Stomach (tissue), 9 donors: Measurements from ENCODE around the gene OR10S1. TPM values are rescaled to one million over a fixed set of nuclear protein-coding genes. Genes with fewer than 3 reads are reported as not detected.

ENCODE experiments used
- DNase-seq, 2 donors: peaks; one replicate each; pipeline versions ENCODE4 v3.0.0 to v3.0.0-alpha.2; 2013 to 2019
- H3K27ac ChIP-seq, 5 donors: fragments of 200-600 bp in 4 of 5; sonication (generic) in 4 of 5; one replicate each; pipeline ENCODE4 v1.5.1; 2013 to 2019; ENCODE audit warnings: mild to moderate bottlenecking in 1 of 5, moderate library complexity in 1 of 5
- H3K27me3 ChIP-seq, 3 donors: fragments of 200-600 bp; sonication (generic); one replicate each; pipeline ENCODE4 v1.5.1; 2017 to 2019; ENCODE audit warnings: mixed run types in 1 of 3
- H3K36me3 ChIP-seq, 4 donors: fragments of 200-600 bp; sonication (generic); 1 replicate in 3 of 4; 2 replicates in 1 of 4; pipeline ENCODE4 v1.5.1; 2016 to 2019
- H3K4me1 ChIP-seq, 4 donors: fragments of 200-600 bp; sonication (generic); one replicate each; pipeline ENCODE4 v1.5.1; 2016 to 2019
- H3K4me3 ChIP-seq, 4 donors: fragments of 200-600 bp; sonication (generic) in 3 of 4; one replicate each; pipeline ENCODE4 v1.5.1; 2016 to 2019; ENCODE audit warnings: mild to moderate bottlenecking in 1 of 4
- H3K9me3 ChIP-seq, 4 donors: fragments of 200-600 bp; sonication (generic); one replicate each; pipeline ENCODE4 v1.5.1; 2016 to 2019
- EP300 ChIP-seq: sonication (generic); formaldehyde crosslinking; IDR thresholded peaks from one replicate; pipeline ENCODE4 v1.6.1; 2017; ENCODE audit warnings: antibody characterized with exemption
- POLR2A ChIP-seq, 4 donors: fragments of 450-650 bp; IDR thresholded peaks; one replicate each; pipeline ENCODE4 v1.6.1; 2016; ENCODE audit warnings: antibody characterized with exemption in 4 of 4, control low read depth in 2 of 4, mild to moderate bottlenecking in 1 of 4, moderate library complexity in 1 of 4
- POLR2AphosphoS5 ChIP-seq, 3 donors: sonication (generic); formaldehyde crosslinking; IDR thresholded peaks; one replicate each; pipeline ENCODE4 v1.6.1; 2016; ENCODE audit warnings: antibody characterized with exemption in 3 of 3
- WGBS, 5 donors: extraction: QIAGEN DNeasy Blood & Tissue Kit in 3 of 5; methylation state at CpG; one replicate each; pipeline versions ENCODE4 v1.1.5 to v1.1.7; 2013 to 2018; 5-methylcytosine and 5-hydroxymethylcytosine counted together
- intact Hi-C: fragments of 100-400 bp; cut with DNase I; formaldehyde crosslinking; loops from one replicate; pipeline ENCODE4 v1.15.1; 2023; ENCODE audit warnings: low total_unique reads
- polyA plus RNA-seq, 3 donors: library from polyadenylated mRNA; stranded (reverse); fragments of 200-250 nt; gene quantifications; one replicate each; pipeline ENCODE4 v1.2.3, GENCODE V29; 2013
- total RNA-seq, 5 donors: library from RNA; depleted of rRNA; stranded (reverse); fragments of >200 nt; gene quantifications; one replicate each; pipeline versions ENCODE4 v1.1.0 to v1.2.3, GENCODE V29; 2014 to 2016
- TF ChIP-seq, protein P1 (sequence below), 7 experiments: fragments of 450-650 bp in 4 of 7; fragments of 200-600 bp in 3 of 7; sonication (generic) in 3 of 7; IDR thresholded peaks; one replicate each; pipeline ENCODE4 v1.5.1; 2016 to 2019; ENCODE audit warnings: antibody characterized with exemption in 7 of 7, control low read depth in 2 of 7, mild to moderate bottlenecking in 1 of 7
- donor health status: healthy with polysubstance abuse.
- donor health status: Bipolar disorder and iron deficiency.
- donor health status: healthy.

OR10S1 gene
- total and polyA plus RNA-seq, 8 donors: not detected

DNA sequence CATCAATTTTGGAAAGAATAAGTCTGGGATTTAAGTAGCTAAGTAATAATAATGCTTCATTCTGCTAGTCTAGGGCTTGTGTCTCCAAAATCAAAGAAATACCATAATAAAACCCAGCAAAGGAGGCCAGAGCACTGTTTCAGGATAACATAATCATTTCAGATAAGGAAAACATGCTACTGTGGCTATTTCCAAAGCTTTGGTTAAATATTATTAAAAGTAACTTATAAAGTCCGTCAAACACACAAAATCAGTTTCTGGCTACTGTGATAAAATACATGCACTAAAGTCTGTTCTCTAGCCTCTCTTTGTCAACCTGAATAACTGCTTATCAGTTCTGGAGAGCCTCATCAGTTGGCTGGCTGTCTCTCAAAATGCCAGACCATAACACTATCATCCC is 32.4 kb downstream of the OR10S1 start:
- Histone ChIP-seq H3K36me3 (no peaks in the 10 kb centered on the region), H3K4me1 (no peaks in the 10 kb centered on the region), H3K27ac (no peak overlapping the region), H3K27me3 (no peaks in the 10 kb centered on the region), H3K9me3 (no peaks in the 10 kb centered on the region), H3K4me3 (no peak overlapping the region)
- intact Hi-C loops: no loop called here
- WGBS, 5 donors: 13 to 36% (median 28%) methylated on average over 1 of the region's 1 CpG
- TF ChIP-seq EP300: no peak
- TF ChIP-seq, protein P1, sequence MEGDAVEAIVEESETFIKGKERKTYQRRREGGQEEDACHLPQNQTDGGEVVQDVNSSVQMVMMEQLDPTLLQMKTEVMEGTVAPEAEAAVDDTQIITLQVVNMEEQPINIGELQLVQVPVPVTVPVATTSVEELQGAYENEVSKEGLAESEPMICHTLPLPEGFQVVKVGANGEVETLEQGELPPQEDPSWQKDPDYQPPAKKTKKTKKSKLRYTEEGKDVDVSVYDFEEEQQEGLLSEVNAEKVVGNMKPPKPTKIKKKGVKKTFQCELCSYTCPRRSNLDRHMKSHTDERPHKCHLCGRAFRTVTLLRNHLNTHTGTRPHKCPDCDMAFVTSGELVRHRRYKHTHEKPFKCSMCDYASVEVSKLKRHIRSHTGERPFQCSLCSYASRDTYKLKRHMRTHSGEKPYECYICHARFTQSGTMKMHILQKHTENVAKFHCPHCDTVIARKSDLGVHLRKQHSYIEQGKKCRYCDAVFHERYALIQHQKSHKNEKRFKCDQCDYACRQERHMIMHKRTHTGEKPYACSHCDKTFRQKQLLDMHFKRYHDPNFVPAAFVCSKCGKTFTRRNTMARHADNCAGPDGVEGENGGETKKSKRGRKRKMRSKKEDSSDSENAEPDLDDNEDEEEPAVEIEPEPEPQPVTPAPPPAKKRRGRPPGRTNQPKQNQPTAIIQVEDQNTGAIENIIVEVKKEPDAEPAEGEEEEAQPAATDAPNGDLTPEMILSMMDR (IDR thresholded peaks at IDR 0.05): no peak
- TF ChIP-seq POLR2A (IDR thresholded peaks at IDR 0.05): no peak
- no peak for TF ChIP-seq POLR2AphosphoS5 (IDR thresholded peaks at IDR 0.05)
- no peak for DNase-seq

DNA sequence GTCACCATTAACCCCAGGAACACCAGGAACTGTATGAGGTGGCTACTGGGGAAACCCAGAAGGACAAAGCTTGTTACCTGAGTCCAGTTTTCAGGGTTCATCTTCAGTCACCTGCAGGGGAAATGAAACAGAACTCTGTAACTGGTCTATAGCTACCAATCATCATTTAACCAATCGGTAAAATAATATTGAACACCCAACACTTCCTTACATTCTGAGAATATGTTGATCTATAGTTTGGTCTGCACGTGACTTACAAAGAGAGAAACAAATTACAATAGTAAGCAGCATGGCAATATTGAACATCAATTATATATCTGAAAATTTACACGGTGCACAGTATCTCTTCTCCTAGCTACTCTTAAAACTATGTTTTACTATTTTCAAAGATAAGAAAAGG is 33.8 kb downstream of the OR10S1 start, which contains the start of gene OR6T1:
Gene OR6T1 (minus strand): TSS at position 101 of the 400 bp plus-strand sequence. CDS start 0 bp downstream, at position 101.
- Histone ChIP-seq H3K9me3 (no peaks in the 10 kb centered on the region), H3K27me3 (no peaks in the 10 kb centered on the region), H3K4me1 (no peaks in the 10 kb centered on the region), H3K36me3 (no peaks in the 10 kb centered on the region), H3K4me3 (no peak within 1 kb of the TSS), H3K27ac (no peak within 1 kb of the TSS)
- DNase-seq: no peak
- TF ChIP-seq EP300: no peak
- TF ChIP-seq, protein P1 (IDR thresholded peaks at IDR 0.05): no peak
- no peak for TF ChIP-seq POLR2AphosphoS5 (IDR thresholded peaks at IDR 0.05)
- TF ChIP-seq POLR2A (IDR thresholded peaks at IDR 0.05): no peak
- intact Hi-C loops: no loop called here
- 83 to 88% (median 87%) methylated on average over 3 of the region's 3 CpGs for WGBS, 5 donors

DNA sequence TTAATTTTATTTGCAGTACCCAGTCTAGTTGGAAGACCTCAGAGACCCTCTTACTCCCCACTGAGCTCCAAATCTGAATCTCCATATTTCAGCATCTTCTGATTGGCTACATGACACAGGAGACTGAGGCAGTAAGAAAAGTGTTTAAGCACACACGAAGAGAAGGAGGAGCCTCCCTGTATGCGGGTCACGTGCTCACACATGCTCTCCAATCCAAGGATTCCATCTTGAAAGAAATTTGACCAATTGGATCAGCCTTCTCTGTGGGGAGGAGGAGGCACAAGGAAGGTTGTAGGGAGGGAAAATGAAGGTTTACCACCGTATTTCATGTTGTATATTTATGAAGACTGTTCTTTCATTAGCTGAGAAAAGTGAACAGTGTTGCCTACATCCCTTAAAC is 35.2 kb downstream of the OR10S1 start:
- no peak for DNase-seq
- intact Hi-C loops: no loop called here
- Histone ChIP-seq H3K27me3 (no peaks in the 10 kb centered on the region), H3K9me3 (no peaks in the 10 kb centered on the region), H3K27ac (no peak overlapping the region), H3K4me3 (no peak overlapping the region), H3K4me1 (no peaks in the 10 kb centered on the region), H3K36me3 (no peaks in the 10 kb centered on the region)
- 70 to 89% (median 83%) methylated on average over 4 of the region's 4 CpGs for WGBS, 5 donors
- TF ChIP-seq POLR2AphosphoS5 (IDR thresholded peaks at IDR 0.05): no peak
- TF ChIP-seq, protein P1 (IDR thresholded peaks at IDR 0.05): no peak
- TF ChIP-seq EP300: no peak
- no peak for TF ChIP-seq POLR2A (IDR thresholded peaks at IDR 0.05)

DNA sequence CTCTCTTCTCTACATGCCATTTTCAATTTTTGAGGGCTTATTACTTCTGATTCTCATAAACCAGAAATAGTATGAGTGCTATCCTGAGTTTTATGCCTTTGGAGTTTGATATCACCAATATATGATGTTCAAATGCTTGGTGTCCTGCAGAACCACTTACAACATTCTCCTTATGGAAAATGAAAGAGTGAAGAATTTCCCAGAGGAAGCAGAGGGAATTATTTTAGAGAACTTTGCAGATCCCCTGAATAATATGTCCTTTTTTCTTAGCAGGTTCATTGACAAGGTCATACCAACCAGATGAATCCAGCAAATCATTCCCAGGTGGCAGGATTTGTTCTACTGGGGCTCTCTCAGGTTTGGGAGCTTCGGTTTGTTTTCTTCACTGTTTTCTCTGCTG is 38.3 kb downstream of the OR10S1 start, which contains the start of gene OR4D5:
Gene OR4D5 (plus strand): TSS at position 301 of the 400 bp plus-strand sequence. CDS start 0 bp downstream, at position 301.
- H3K9me3 ChIP-seq: no peaks in the 10 kb centered on the region
- H3K4me3 ChIP-seq: no peak within 1 kb of the TSS
- no peaks in the 10 kb centered on the region for H3K36me3 ChIP-seq
- intact Hi-C loops: no loop called here
- no peak within 1 kb of the TSS for H3K27ac ChIP-seq
- H3K4me1 ChIP-seq: no peaks in the 10 kb centered on the region
- TF ChIP-seq, protein P1 (IDR thresholded peaks at IDR 0.05): no peak
- TF ChIP-seq POLR2A (IDR thresholded peaks at IDR 0.05) (no peak), POLR2AphosphoS5 (IDR thresholded peaks at IDR 0.05) (no peak), EP300 (no peak)
- DNase-seq: no peak
- no peaks in the 10 kb centered on the region for H3K27me3 ChIP-seq
- WGBS, 5 donors: 69 to 91% (median 83%) methylated on average over 1 of the region's 1 CpG

Other genes with a start within 250 kb of the OR10S1 start
- gene ZNF202, start 236.1 kb downstream of the OR10S1 start, total RNA-seq: 10 to 100 TPM in 2 of 5 donors, 1 to 10 TPM in 3; 1.7 to 17.4 (median 7.5) TPM
- gene ZNF202, start 236.1 kb downstream of the OR10S1 start, polyA plus RNA-seq: 1 to 10 TPM; 3.2 to 5.4 (median 3.8) TPM
- not detected for gene OR6X1, start 223.3 kb downstream of the OR10S1 start, total RNA-seq
- gene OR6X1, start 223.3 kb downstream of the OR10S1 start, polyA plus RNA-seq: not detected
- gene OR6M1, start 171.4 kb downstream of the OR10S1 start, total RNA-seq: not detected
- not detected for gene OR6M1, start 171.4 kb downstream of the OR10S1 start, polyA plus RNA-seq
- gene TMEM225, start 92.1 kb downstream of the OR10S1 start, total RNA-seq: not detected
- not detected for gene TMEM225, start 92.1 kb downstream of the OR10S1 start, polyA plus RNA-seq
- 1 to 10 TPM in 2 of 5 donors, not detected in 3; 1.4 to 1.5 TPM for gene OR8D4, start 75.6 kb downstream of the OR10S1 start, total RNA-seq
- not detected for gene OR8D4, start 75.6 kb downstream of the OR10S1 start, polyA plus RNA-seq
- 1 to 10 TPM in 1 of 5 donors, not detected in 4; 4.4 TPM for gene OR4D5, start 38.2 kb downstream of the OR10S1 start, total RNA-seq
- gene OR4D5, start 38.2 kb downstream of the OR10S1 start, polyA plus RNA-seq: not detected
- gene OR6T1, start 33.9 kb downstream of the OR10S1 start, total RNA-seq: not detected
- not detected for gene OR6T1, start 33.9 kb downstream of the OR10S1 start, polyA plus RNA-seq
- gene OR10G6, start 17.4 kb upstream of the OR10S1 start, total RNA-seq: not detected
- not detected for gene OR10G6, start 17.4 kb upstream of the OR10S1 start, polyA plus RNA-seq
- 1 to 10 TPM in 1 of 5 donors, under 1 TPM in 1, not detected in 3; 0.73 to 1.2 TPM for gene OR10G4, start 35.2 kb upstream of the OR10S1 start, total RNA-seq
- not detected for gene OR10G4, start 35.2 kb upstream of the OR10S1 start, polyA plus RNA-seq
- under 1 TPM in 1 of 5 donors, not detected in 4; 0.73 TPM for gene OR10G9, start 45.2 kb upstream of the OR10S1 start, total RNA-seq
- gene OR10G9, start 45.2 kb upstream of the OR10S1 start, polyA plus RNA-seq: not detected
- not detected for gene OR10G8, start 49.0 kb upstream of the OR10S1 start, total RNA-seq
- gene OR10G8, start 49.0 kb upstream of the OR10S1 start, polyA plus RNA-seq: not detected
- gene OR10G7, start 63.5 kb upstream of the OR10S1 start, total RNA-seq: not detected
- not detected for gene OR10G7, start 63.5 kb upstream of the OR10S1 start, polyA plus RNA-seq
- gene VWA5A, start 137.7 kb upstream of the OR10S1 start, total RNA-seq: 100 to 1,000 TPM in 1 of 5 donors, 10 to 100 TPM in 4; 15.4 to 111 (median 39.7) TPM
- gene VWA5A, start 137.7 kb upstream of the OR10S1 start, polyA plus RNA-seq: 10 to 100 TPM; 10.1 to 24.1 (median 17.1) TPM
- not detected for gene OR10D3, start 205.6 kb upstream of the OR10S1 start, total RNA-seq
- not detected for gene OR10D3, start 205.6 kb upstream of the OR10S1 start, polyA plus RNA-seq